ENCODE measurements around the gene SPEN.
"Not testable (repeated sequence)": the region's sequence is repeated elsewhere in the genome, so short reads cannot be mapped to it uniquely, and the experiment has no call there.

SPEN gene, protein sequence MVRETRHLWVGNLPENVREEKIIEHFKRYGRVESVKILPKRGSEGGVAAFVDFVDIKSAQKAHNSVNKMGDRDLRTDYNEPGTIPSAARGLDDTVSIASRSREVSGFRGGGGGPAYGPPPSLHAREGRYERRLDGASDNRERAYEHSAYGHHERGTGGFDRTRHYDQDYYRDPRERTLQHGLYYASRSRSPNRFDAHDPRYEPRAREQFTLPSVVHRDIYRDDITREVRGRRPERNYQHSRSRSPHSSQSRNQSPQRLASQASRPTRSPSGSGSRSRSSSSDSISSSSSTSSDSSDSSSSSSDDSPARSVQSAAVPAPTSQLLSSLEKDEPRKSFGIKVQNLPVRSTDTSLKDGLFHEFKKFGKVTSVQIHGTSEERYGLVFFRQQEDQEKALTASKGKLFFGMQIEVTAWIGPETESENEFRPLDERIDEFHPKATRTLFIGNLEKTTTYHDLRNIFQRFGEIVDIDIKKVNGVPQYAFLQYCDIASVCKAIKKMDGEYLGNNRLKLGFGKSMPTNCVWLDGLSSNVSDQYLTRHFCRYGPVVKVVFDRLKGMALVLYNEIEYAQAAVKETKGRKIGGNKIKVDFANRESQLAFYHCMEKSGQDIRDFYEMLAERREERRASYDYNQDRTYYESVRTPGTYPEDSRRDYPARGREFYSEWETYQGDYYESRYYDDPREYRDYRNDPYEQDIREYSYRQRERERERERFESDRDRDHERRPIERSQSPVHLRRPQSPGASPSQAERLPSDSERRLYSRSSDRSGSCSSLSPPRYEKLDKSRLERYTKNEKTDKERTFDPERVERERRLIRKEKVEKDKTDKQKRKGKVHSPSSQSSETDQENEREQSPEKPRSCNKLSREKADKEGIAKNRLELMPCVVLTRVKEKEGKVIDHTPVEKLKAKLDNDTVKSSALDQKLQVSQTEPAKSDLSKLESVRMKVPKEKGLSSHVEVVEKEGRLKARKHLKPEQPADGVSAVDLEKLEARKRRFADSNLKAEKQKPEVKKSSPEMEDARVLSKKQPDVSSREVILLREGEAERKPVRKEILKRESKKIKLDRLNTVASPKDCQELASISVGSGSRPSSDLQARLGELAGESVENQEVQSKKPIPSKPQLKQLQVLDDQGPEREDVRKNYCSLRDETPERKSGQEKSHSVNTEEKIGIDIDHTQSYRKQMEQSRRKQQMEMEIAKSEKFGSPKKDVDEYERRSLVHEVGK (N-terminal part only)

GRCh38 chr1:15847100-15847892 is at the start of gene SPEN:
Gene SPEN (plus strand): TSS chr1:15847707. CDS start chr1:15848068, 361 bp downstream.
- peak; percentile 96 to 99 for DNase-seq (ENCODE audit: low read depth in 2 of 2)

DNA sequence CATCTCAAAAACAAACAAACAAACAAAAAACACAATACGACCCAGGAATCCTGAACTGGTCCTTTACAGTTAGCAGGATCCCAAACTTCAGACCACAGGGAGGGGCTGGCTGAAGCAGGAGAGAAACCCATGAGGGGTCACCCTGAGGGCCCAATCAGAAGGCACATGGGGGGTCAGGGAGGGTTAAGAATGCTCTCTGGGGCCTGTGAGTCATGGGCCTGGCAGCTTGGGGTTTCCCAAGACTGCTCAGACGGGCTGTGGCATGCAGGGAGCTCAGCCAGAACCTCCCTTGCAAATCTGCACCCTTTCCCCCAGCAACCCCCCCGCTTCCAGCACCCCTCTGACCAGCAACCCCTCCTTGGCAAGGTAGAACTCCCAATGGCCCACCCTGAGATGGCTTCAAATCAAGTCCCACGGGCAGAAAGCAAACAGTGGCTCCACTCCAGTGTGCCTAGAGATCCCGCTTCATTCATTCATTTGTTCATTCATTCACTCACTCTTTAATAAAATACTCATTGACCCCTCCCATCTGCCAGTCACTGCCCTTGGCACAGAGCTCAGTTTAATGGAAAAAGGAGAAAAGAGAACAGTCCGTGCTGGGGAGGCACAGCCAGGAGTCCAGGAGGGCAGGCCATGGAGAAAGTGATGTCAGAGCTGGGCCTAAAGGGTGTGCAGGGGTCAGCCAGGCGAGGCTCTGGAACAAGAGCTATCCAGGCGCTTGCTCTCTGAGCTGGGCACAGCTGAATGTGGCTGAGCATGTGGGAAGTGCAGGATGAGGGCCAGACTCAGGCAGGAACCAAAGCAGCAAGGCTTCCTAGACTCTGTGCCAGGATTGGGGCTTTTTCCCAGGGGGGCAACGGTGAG is 48.3 kb upstream of the SPEN start:
- no peak for DNase-seq (ENCODE audit: low read depth in 2 of 2)

GRCh38 chr1:15799928-15800835 is 47.3 kb upstream of the SPEN start:
- DNase-seq (ENCODE audit: low read depth in 2 of 2), result no peak

- DNase-seq (ENCODE audit: low read depth in 2 of 2), result no peak
These were observed 45.1 kb upstream of the SPEN start for GRCh38 chr1:15802234-15802965.

- DNase-seq (ENCODE audit: low read depth in 2 of 2), result no peak
These were observed 44.1 kb upstream of the SPEN start for GRCh38 chr1:15803380-15803779.

- DNase-seq (ENCODE audit: low read depth in 2 of 2), result no peak
These were observed 43.4 kb upstream of the SPEN start for GRCh38 chr1:15804060-15804459.

DNA sequence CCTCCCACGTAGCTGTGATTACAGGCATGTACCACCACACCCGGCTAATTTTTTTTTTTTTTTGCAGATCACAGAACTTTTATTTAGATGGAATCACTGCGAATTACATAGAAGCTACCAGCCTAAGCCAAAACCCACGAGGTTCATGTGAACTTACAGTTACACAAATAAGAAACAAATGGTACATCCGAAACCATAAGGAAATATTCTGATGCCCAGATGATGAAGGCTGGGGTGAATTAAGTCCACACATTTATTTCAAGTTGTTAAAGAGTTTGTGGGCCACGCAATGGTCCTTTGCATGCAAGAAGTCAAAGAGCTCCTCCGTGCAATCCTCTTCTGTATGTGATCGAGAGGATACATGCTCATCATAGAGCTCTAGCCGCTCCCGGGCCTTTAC is 40.4 kb upstream of the SPEN start:
- no peak for DNase-seq (ENCODE audit: low read depth in 2 of 2)

- DNase-seq (ENCODE audit: low read depth in 2 of 2), result not testable (repeated sequence)
These were observed 40.0 kb upstream of the SPEN start, which contains the start of gene UQCRHL for GRCh38 chr1:15807549-15807948. Gene UQCRHL (minus strand): TSS chr1:15807649. CDS start chr1:15807649, 0 bp downstream.

DNA sequence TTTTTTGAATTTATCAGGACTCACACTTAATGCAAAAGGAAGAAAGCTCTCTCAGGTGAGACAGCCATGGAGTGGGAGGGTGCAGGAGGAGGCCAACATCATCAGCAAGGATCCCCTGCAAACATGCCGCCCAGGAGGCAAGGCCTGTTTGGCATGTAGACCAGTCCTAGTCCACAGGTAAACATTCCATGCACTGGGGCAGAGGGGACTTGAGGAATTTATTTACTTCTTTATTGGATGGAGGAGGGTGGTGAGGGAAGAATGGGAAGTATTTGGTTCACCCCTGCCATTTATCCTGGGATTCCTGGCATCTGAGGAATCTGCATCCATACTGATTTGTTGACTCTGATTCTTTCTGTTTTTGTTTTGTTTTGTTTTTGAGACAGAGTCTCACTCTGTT is 38.6 kb upstream of the SPEN start:
- DNase-seq (ENCODE audit: low read depth in 2 of 2), result no peak

DNA sequence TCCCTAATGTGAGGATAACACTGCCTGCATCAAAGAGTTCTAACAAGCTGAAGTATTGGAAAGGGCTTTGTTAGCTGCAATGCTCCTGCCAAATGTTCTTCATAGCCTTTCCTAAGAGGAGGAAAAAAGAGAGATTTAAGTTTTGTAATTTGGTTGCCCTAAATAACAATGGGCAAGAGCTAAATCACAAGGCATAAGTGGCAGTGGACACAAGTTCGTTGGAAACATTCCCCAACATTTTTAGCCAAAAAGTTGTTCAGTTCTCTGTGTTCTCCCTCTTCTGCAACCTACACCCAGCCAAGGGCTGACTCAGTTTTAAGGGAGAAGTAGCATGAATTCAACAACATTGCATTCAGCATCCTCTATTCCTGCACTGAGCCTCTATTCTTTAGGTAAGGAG is 37.4 kb upstream of the SPEN start:
- DNase-seq (ENCODE audit: low read depth in 2 of 2), result no peak

DNA sequence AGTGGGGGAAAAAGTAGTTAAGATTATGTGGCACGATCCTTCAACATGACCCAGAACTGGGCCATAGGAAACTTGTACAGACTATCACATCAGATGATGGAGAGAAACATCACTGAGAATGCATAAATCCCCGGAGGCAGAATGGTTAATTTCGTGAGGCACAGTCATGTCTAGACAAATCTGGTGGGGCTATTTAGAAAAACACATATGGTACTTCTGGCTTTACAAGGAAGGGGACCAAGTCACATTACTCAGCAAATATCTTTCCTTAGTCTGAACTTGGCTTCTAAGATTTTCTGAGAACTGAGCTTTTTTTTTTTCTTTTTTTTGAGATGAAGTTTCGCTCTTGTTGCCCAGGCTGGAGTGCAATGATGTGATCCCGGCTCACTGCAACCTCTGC is 30.8 kb upstream of the SPEN start:
- no peak for DNase-seq (ENCODE audit: low read depth in 2 of 2)

DNA sequence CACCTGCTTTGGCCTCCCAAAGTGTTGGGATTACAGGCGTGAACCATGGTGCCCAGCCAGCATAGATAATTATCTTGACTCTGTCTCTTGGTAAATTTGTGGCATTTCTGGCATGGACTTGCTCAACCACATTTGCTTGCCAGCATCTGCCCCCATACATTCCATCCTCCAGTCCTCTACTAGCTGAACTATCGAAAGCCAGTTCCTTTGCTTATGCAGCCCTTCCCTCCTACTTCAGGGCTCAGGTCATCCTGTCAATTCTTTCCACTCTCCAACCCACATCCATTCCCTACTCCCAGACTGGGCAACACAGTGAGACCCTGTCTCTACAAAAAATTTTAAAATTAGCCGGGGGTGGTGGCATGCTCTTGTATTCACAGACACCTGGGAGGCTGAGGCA is 27.0 kb upstream of the SPEN start:
- no peak for DNase-seq (ENCODE audit: low read depth in 2 of 2)

GRCh38 chr1:15825800-15826199 is 21.7 kb upstream of the SPEN start:
- DNase-seq (ENCODE audit: low read depth in 2 of 2), result no peak

DNA sequence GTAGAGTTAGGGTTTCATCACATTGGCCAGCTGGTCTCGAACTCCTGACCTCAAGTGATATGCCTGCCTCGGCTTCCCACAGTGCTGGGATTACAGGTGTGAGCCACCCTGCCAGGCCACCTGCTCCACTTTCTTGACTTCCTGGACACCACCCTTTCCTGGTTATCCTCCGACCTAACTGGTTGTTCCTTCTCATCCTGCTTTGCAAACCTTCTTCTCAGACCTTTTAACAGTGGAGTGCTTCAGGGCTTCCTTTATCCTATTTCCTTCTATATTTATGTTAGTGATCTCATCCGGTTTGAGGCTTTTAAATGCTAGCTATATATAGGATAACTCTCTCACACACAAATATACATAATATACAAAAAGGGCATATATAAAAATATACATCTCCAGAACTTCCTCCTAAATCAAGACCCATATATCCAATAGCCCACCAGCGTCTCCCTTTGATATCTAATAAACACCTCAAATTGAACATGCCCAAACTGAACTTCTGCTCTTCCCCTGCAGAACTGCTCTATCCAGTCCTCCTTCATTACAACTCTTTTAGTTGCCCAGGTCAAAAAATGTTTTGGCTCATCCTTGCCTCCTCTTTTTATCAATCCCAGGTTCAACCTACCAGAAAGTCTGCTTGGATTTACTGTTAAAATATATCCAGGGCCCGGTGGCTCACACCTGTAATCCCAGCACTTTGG is 20.5 kb upstream of the SPEN start:
- DNase-seq (ENCODE audit: low read depth in 2 of 2), result no peak

DNA sequence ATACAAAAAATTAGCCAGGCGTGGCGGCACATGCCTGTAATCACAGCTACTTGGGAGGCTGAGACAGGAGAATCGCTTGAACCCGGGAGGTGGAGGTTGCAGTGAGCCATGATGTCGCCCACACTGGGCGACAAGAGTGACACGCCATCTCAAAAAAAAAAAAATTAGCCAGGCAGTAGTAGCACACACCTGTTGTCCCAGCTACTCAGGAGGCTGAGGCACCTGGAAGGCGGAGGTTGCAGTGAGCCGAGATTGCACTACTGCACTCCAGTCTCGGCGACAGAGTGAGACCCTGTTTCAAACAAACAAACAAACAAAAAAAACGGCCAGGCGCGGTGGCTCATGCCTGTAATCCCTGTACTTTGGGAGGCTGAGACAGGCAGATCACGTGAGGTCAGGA is 19.9 kb upstream of the SPEN start:
- not testable (repeated sequence) for DNase-seq (ENCODE audit: low read depth in 2 of 2)

- DNase-seq (ENCODE audit: low read depth in 2 of 2), result not testable (repeated sequence)
These were observed 18.6 kb upstream of the SPEN start for GRCh38 chr1:15828931-15829330.

- no peak for DNase-seq (ENCODE audit: low read depth in 2 of 2)
These were observed 17.2 kb upstream of the SPEN start for GRCh38 chr1:15830258-15830657.

All from stimulated activated CD8-positive, alpha-beta memory T cell treated with anti-CD3 and anti-CD28 coated beads, Interleukin-15, amount 100 ng/mL, for 4 hours (primary cell).